Activated CD4-positive, alpha-beta T cell treated with anti-CD3 and anti-CD28 coated beads, Interleukin-2, amount 50 U/mL, for 1 hour (primary cell): ENCODE data around the gene SP3.
A peak's percentile ranks its signal among the peaks of the same experiment; 100 is the strongest.
"Not testable (repeated sequence)": the region's sequence is repeated elsewhere in the genome, so short reads cannot be mapped to it uniquely, and the experiment has no call there.

ENCODE experiments used
- DNase-seq: peaks from one replicate; pipeline ENCODE4 v3.0.0-alpha.2; 2020

The SP3 gene

DNA sequence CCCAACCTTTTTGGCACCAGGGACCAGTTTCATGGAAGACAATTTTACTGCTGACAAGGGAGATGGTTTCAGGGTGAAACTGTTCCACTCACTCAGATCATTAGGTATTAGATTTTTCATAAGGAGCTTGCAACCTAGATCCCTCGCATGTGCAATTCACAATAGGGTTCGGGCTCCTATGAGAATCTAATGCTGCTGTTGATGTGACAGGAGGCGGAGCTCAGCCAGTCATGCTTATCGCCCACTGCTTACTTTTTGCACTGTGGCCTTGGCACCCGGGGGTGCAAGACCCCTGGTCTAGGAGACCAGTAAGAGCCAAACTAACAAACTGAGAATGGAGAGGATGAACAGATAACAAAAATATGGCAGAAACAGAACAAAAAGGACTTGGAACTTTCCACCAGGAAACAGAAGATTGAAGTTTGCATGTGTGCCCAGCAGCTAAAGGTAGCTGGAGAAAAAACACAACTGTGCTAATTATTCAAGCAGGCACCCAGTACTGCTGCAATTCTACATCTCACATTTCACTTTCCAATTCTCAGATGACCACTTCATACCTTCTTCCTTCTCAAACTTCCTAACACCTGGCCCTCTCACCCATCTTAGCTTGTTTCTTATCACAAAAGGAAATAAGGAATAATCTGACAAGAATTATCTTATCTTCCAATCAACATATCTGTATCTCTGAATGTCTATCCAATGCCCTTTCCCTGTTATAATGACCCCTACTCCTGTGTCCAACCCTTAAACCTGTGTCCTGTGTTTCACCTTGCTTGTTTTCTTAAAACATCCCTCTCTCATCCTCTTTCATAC, 24.8 kb downstream of the SP3 start:
- no peak for DNase-seq

- DNase-seq: no peak
Observed at GRCh38 chr2:173938700-173939384, 26.3 kb downstream of the SP3 start.

DNA sequence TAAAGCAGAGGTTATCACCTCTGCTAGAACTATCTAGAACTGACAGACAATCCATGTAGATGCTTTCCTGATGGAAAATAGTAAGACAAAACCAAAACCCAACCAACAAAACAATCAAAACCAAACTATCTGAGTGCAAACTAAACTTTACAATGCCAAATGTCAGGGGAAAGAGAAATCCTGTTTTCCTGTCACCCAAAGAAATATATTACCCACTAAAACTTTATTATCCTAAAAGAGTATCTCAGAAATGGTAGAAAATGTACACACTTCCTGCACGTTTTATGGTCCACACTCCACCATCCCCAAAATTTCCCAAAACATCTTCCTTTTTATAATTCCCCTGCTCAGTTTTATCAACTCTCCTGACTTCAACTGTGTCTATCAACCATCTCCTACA, 29.9 kb downstream of the SP3 start:
- DNase-seq: no peak

- peak; percentile 8 for DNase-seq
Observed at GRCh38 chr2:173934895-173935294, 30.3 kb downstream of the SP3 start.

GRCh38 chr2:173931751-173932150, 33.4 kb downstream of the SP3 start:
- no peak for DNase-seq

DNA sequence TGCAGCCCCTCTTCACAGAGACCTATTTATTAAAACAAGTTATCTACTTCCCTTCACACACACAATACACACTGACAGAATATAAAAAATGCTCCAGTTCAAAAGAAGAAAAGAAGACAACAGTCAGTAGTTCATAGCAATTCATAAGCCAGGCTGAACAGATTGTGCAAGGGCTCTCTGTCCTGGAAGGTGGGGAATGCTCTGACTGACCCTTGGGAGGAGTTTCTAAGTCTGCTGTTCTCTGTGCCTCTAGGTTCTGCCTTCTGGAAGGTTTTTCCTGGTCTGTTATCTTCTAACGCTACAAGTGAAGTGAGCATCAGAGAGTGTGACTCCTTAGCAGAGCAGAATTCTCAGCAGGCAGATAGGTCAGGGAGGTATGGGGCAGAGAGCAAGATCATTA, 35.7 kb downstream of the SP3 start:
- no peak for DNase-seq

DNA sequence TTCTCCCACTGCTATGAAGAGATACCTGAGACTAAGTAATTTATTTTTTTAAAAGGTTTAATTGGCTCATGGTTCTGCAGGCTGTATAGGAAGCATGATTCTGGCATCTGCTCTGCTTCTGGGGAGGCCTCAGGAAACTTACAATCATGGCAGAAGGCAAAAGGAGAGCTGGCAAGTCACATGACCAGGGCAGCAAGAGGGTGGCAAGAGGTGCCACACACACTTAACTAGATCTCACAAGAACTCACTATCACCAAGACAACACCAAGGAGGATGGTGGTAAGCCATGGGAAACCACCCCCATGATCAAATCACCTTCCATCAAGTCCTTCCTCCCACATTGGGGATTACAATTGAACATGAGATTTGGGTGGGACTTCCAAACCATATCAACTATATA, 38.3 kb downstream of the SP3 start:
- DNase-seq: no peak

GRCh38 chr2:173924285-173924684, 40.9 kb downstream of the SP3 start:
- no peak for DNase-seq

GRCh38 chr2:173922760-173923159, 42.4 kb downstream of the SP3 start:
- DNase-seq: no peak

DNA sequence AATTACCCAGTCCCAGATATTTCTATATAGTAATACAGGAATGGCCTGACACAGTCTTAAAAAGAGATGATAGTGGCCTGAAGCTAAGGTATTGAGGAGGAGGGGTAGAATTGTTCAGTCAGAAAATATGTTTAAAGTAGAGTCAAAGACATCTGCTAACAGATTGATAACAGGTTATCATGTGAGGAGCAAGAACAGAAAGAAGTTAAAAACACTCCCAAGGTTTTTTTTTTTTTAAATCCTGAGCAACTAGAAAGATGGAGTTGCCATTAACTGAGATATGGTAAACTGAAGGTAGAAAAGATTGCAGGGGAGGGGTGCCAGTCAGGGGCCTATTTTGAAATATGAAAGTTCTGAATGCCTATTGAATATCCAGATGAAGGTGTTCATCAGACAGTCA, 43.1 kb downstream of the SP3 start:
- DNase-seq: no peak

- no peak for DNase-seq
Observed at GRCh38 chr2:173914055-173914927, 50.9 kb downstream of the SP3 start.

GRCh38 chr2:173909846-173910245, 55.3 kb downstream of the SP3 start:
- DNase-seq: no peak

DNA sequence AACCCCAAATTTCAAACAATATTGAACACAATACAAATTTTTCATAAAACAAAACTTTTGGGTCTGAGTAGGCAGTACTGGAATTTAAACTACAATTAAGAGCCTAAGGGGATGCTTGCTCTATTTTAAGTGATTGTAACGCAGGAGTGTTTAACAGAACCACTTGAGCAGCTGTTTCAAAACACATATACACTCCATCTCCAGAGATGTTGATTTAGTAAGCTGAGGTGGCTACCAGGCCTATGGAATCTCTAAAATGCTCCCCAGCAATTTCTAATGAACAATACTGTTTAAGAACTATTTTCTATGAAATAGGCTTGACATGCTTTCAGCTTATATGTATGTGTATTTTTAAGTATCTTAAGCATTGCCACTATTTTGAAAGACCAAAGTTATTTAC, 58.5 kb downstream of the SP3 start:
- DNase-seq: no peak

- no peak for DNase-seq
Observed at GRCh38 chr2:173903601-173904394, 61.4 kb downstream of the SP3 start.

GRCh38 chr2:173898996-173899395, 66.2 kb downstream of the SP3 start:
- DNase-seq: no peak

DNA sequence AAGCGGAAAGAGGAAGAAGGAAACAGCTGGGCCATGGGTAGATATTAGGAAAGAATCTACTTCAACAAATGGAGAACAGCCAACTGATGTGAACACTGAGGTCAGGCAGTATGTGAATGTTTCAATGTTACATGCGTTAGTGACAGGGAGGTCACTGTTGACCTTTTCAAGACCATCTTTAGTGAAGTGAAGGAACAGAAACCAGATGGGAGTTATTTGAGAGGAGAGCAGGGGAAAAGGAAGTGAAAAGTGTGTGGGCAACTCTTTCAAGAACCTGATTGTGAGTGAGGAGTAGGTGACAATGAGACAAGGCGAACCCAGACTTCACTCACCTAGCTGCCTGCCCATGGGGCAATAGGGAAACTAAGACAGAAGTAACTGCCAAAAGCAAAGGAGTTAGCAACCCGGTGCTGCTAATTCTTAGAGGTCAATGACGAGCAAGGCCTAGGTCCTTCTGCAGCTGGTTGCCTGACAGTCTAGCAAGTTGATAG, 67.0 kb downstream of the SP3 start:
- no peak for DNase-seq

DNA sequence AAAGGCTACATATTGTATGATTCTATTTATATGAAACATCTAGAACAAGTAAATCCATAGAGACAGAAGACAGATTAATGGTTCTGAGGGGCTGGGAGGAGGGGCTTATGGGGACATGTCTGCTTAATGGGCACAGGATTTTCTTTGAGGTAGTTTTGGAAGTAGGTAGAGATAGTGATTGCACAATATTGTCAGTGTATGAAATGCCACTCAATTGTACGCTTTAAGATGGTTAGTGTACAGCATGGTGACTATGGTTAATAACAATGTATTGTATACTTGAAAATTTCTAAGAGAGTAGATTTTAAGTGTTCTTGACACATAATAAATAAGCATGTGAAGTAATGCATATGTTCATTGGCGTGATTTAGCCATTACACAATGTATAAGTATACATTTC, 68.4 kb downstream of the SP3 start:
- DNase-seq: no peak

GRCh38 chr2:173892341-173892740, 72.8 kb downstream of the SP3 start:
- no peak for DNase-seq

- DNase-seq: no peak
Observed at GRCh38 chr2:173891315-173892037, 73.7 kb downstream of the SP3 start.

DNA sequence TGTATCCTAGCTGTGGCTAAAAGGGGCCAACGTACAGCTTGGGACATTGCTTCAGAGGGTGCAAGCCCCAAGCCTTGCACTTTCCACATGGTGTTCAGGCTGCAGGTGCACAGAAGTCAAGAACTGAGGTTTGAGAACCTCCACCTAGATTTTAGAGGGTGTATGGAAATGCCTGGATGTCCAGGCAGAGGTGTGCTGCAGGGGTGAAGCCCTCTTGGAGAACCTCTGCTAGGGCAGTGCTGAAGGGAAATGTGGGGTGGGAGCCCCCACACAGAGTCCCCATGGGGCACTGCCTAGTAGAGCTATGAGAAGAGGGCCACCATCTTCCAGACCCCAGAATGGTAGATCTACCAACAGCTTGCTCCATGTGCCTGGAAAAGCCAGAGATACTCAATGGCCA, 75.7 kb downstream of the SP3 start:
- not testable (repeated sequence) for DNase-seq

- DNase-seq: no peak
Observed at GRCh38 chr2:173886613-173887012, 78.6 kb downstream of the SP3 start.
